NB4 (cell line): ENCODE data around the gene TSFM.

Source experiments
- CTCF ChIP-seq: IDR thresholded peaks from one replicate; pipeline ENCODE4 v1.5.1; 2012; ENCODE audit warnings: low read depth, low read length
- MYC ChIP-seq: IDR thresholded peaks from 2 replicates; pipeline ENCODE4 v1.6.1; 2011; ENCODE audit warnings: low read depth, low read length
- POLR2A ChIP-seq: IDR thresholded peaks from 2 replicates; pipeline ENCODE4 v1.6.1; 2011; ENCODE audit warnings: mild to moderate bottlenecking; ENCODE audit not compliant: insufficient read length; ENCODE audit errors: extremely low read depth

GRCh38 chr12:57835366-57836288 is 53.0 kb downstream of the TSFM start:
- TF ChIP-seq CTCF (no peak), POLR2A (no peak), MYC (no peak)
